Measurements from ENCODE around the gene PCED1B.

- TF ChIP-seq, protein P1, sequence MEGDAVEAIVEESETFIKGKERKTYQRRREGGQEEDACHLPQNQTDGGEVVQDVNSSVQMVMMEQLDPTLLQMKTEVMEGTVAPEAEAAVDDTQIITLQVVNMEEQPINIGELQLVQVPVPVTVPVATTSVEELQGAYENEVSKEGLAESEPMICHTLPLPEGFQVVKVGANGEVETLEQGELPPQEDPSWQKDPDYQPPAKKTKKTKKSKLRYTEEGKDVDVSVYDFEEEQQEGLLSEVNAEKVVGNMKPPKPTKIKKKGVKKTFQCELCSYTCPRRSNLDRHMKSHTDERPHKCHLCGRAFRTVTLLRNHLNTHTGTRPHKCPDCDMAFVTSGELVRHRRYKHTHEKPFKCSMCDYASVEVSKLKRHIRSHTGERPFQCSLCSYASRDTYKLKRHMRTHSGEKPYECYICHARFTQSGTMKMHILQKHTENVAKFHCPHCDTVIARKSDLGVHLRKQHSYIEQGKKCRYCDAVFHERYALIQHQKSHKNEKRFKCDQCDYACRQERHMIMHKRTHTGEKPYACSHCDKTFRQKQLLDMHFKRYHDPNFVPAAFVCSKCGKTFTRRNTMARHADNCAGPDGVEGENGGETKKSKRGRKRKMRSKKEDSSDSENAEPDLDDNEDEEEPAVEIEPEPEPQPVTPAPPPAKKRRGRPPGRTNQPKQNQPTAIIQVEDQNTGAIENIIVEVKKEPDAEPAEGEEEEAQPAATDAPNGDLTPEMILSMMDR (IDR thresholded peaks at IDR 0.05): no peak
- TF ChIP-seq POLR2A (IDR thresholded peaks at IDR 0.05) (no peak), POLR2AphosphoS5 (IDR thresholded peaks at IDR 0.05) (no peak)
Measured at GRCh38 chr12:47228802-47229201, 149.4 kb downstream of the PCED1B start.
